ENCODE measurements around the gene LIMS2.
A peak's percentile ranks its signal among the peaks of the same experiment; 100 is the strongest.

Gene LIMS2

DNA sequence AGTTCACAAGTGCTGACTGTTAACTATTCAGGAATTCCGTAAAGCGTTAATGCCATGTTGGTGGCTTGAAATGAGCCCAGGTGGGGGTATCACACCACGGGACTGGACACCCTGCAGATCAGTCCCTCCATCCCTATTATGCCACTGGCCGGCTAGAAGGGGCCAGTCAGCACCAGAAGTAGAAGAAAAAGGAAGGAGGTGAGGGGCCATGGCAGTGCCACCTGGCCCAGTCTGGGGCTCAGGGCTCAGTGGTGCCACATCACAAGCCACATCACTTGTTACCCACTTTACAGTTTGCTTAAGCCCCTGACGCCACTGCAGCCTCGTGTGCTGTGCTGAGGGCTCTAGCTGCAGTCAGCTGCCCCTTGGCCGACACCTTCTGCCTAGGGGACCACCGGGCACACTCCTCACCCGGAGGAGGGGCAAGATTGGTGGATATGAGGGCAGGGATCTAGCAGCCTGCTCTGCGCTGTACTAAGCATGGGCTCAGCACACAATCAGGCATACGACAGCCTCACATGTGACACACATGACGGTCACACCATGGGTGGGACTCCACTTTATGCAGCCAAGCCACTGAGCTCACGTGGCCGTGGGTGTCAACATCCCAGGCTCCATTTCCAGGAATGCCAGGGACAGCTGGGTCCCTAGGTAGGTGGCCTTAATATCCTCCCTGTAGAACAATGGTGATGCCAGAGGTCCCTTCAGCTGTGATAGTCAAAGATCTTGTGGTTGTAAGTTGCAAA is 3.6 kb downstream of the LIMS2 start:
- H3K27me3 ChIP-seq (ENCODE audit: low read depth, low read length), result peaks cover 9% of the 10 kb centered on the region
- H3K4me3 ChIP-seq (ENCODE audit: low read depth in 1 of 2, low read length in 2 of 2), result peak overlapping the region in 1 of 2 donors; percentile 95
- H3K36me3 ChIP-seq (ENCODE audit: control insufficient read depth in 1 of 2, insufficient read depth in 2 of 2, low read length in 2 of 2), result no peaks in the 10 kb centered on the region
- H3K9me3 ChIP-seq (ENCODE audit: control insufficient read depth in 1 of 2, low read length in 2 of 2), result no peaks in the 10 kb centered on the region
- peak overlapping the region; percentile 21 for H3K27ac ChIP-seq (ENCODE audit: low read length)
- peaks cover 0 to 27% of the 10 kb centered on the region in 2 donors for H3K4me1 ChIP-seq (ENCODE audit: control insufficient read depth in 1 of 2, insufficient read depth in 2 of 2, low read length in 2 of 2)

DNA sequence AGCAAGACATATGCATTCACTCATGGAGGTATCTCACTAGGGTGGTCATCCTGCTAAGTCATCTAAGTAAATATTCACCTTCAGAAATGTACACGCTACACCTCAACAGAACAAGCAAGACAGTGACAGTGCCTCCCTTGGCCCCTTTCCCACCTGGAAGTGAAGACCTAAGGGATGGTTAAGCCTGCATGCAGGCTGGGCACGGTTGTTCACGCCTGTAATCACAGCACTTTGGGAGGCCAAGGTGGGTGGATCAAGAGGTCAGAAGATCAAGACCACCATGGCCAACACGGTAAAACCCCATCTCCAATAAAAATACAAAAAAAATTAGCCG is 4.4 kb downstream of the LIMS2 start:
- Histone ChIP-seq H3K4me1 (ENCODE audit: control insufficient read depth in 1 of 2, insufficient read depth in 2 of 2, low read length in 2 of 2) (peaks cover 3 to 24% of the 10 kb centered on the region in 2 donors), H3K27ac (ENCODE audit: low read length) (no peak overlapping the region)

DNA sequence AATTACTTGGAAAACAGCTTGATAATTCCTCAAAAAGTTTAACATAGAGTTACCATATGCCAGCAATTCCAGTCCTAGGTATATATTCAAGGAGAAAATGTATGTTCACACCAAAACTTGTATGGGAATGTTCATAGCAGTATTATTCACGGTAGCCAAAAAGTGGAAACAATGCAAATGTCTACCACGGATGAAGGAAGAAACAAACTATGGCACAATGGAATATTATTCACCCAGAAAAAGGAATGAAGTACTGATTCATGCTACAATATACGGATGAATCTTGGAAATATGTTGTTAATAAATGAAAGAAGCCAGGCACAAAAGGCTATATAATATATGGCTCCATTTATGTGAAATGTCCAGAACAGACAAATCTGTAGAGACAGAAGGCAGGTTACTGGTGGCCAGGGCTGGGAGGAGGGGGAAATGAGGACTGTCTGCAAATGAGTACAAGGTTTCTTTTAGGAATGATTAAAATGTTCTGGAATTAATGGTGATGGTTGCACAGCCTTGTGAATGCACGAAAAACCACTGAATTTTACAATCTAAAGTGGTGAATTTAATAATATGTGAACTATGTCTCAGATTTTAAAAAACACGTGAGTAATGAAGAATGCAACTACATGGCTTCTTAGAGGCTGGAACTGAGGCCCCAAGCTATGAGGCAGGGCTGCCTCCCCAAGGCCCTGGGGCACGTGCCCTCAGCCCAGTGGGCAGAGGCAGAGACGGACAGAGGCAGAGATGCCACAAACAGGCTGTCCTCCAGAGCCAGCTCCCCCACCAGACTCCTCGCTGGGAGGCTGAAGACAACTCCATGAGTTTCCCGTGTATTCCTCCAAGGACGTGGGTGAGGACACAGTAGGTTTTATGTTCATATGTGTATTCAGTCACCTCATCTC is 5.0 kb downstream of the LIMS2 start:
- peak overlapping the region in 1 of 2 donors; percentile 95 for H3K4me3 ChIP-seq (ENCODE audit: low read depth in 1 of 2, low read length in 2 of 2)
- H3K36me3 ChIP-seq (ENCODE audit: control insufficient read depth in 1 of 2, insufficient read depth in 2 of 2, low read length in 2 of 2), result no peaks in the 10 kb centered on the region
- H3K27me3 ChIP-seq (ENCODE audit: low read depth, low read length), result peaks cover 3% of the 10 kb centered on the region
- H3K9me3 ChIP-seq (ENCODE audit: control insufficient read depth in 1 of 2, low read length in 2 of 2), result no peaks in the 10 kb centered on the region
- H3K27ac ChIP-seq (ENCODE audit: low read length), result no peak overlapping the region
- H3K4me1 ChIP-seq (ENCODE audit: control insufficient read depth in 1 of 2, insufficient read depth in 2 of 2, low read length in 2 of 2), result peaks cover 9 to 27% of the 10 kb centered on the region in 2 donors

More for the DNA sequence above, 4.4 kb downstream of the LIMS2 start:
- no peaks in the 10 kb centered on the region for H3K9me3 ChIP-seq (ENCODE audit: control insufficient read depth in 1 of 2, low read length in 2 of 2)
- peak overlapping the region in 1 of 2 donors; percentile 95 for H3K4me3 ChIP-seq (ENCODE audit: low read depth in 1 of 2, low read length in 2 of 2)
- no peaks in the 10 kb centered on the region for H3K36me3 ChIP-seq (ENCODE audit: control insufficient read depth in 1 of 2, insufficient read depth in 2 of 2, low read length in 2 of 2)
- peaks cover 7% of the 10 kb centered on the region for H3K27me3 ChIP-seq (ENCODE audit: low read depth, low read length)

DNA sequence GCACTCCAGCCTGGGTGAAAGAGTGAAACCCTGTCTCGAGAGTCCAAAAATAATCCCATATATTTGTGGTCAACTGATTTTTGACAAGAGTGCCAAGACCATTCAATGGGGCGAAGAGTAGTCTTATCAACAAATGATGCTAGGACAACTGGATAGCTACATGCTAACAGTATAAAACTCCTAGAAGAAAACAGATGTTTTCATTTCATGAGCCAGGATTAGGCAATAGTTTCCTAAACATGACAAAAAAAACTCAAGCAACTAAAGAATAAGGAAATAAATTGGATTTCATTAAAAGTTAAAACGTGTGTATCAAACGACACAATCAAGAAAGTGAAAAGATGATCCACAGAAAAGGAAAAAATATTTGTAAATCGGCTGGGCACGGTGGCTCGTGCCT is 6.3 kb downstream of the LIMS2 start:
- Histone ChIP-seq H3K9me3 (ENCODE audit: control insufficient read depth in 1 of 2, low read length in 2 of 2) (no peaks in the 10 kb centered on the region), H3K4me3 (ENCODE audit: low read depth in 1 of 2, low read length in 2 of 2) (no peak overlapping the region), H3K36me3 (ENCODE audit: control insufficient read depth in 1 of 2, insufficient read depth in 2 of 2, low read length in 2 of 2) (no peaks in the 10 kb centered on the region), H3K27ac (ENCODE audit: low read length) (no peak overlapping the region), H3K4me1 (ENCODE audit: control insufficient read depth in 1 of 2, insufficient read depth in 2 of 2, low read length in 2 of 2) (peaks cover 15 to 38% of the 10 kb centered on the region in 2 donors), H3K27me3 (ENCODE audit: low read depth, low read length) (peaks cover 6% of the 10 kb centered on the region)

DNA sequence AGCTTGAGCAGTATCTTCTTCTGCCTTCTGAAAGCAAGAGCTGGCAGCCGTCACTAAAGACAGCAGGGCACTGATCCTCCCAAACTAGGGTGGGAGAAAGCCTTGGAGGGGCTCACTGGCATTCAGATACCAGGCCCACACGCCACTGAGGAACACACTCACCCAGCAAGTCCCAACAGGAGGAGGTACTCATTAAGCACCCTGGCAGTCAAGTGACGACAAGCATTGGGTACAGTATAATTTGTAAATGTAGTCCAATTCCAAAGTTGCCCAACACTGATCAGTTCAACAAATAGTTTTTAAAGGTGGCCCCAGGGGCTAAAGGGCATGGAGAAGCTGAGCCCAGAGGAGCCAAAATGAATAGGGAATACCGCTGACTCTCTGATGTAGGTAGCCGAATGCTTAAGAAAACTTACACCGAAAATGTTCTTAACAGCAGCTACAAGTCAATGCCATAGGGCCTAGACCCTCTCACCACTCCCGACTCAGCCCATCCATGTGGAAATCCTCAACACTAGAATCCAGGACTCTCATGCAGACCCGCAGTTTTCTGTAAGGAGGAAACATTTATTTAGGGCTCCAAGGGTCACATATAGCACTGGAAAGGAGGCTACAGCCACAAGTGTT is 9.9 kb downstream of the LIMS2 start:
- Histone ChIP-seq H3K4me3 (ENCODE audit: low read depth in 1 of 2, low read length in 2 of 2) (peak overlapping the region in 1 of 2 donors; percentile 47), H3K36me3 (ENCODE audit: control insufficient read depth in 1 of 2, insufficient read depth in 2 of 2, low read length in 2 of 2) (no peaks in the 10 kb centered on the region), H3K27me3 (ENCODE audit: low read depth, low read length) (peaks cover 6% of the 10 kb centered on the region), H3K4me1 (ENCODE audit: control insufficient read depth in 1 of 2, insufficient read depth in 2 of 2, low read length in 2 of 2) (peaks cover 26 to 56% of the 10 kb centered on the region in 2 donors), H3K9me3 (ENCODE audit: control insufficient read depth in 1 of 2, low read length in 2 of 2) (no peaks in the 10 kb centered on the region), H3K27ac (ENCODE audit: low read length) (peak overlapping the region; percentile 71)

DNA sequence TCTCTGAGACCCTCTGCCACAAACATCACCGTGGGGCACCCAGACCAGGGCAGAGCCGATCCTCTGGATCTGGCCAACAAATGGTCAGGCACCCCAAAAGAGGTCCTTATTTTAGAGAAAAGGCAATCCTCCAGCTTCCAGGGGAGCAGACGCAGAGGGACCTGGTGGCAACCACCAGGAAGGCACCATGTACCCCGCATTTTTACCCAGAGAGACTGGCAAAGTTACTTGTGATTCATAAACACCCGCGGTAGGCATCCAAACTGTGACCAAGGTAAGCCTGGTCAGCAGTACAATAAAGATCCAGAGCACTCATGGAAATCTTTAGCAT is 10.5 kb downstream of the LIMS2 start:
- Histone ChIP-seq H3K27ac (ENCODE audit: low read length) (peak overlapping the region; percentile 71), H3K9me3 (ENCODE audit: control insufficient read depth in 1 of 2, low read length in 2 of 2) (no peaks in the 10 kb centered on the region), H3K4me3 (ENCODE audit: low read depth in 1 of 2, low read length in 2 of 2) (peak overlapping the region in 1 of 2 donors; percentile 47), H3K36me3 (ENCODE audit: control insufficient read depth in 1 of 2, insufficient read depth in 2 of 2, low read length in 2 of 2) (no peaks in the 10 kb centered on the region), H3K27me3 (ENCODE audit: low read depth, low read length) (peaks cover 6% of the 10 kb centered on the region), H3K4me1 (ENCODE audit: control insufficient read depth in 1 of 2, insufficient read depth in 2 of 2, low read length in 2 of 2) (peaks cover 26 to 58% of the 10 kb centered on the region in 2 donors)

DNA sequence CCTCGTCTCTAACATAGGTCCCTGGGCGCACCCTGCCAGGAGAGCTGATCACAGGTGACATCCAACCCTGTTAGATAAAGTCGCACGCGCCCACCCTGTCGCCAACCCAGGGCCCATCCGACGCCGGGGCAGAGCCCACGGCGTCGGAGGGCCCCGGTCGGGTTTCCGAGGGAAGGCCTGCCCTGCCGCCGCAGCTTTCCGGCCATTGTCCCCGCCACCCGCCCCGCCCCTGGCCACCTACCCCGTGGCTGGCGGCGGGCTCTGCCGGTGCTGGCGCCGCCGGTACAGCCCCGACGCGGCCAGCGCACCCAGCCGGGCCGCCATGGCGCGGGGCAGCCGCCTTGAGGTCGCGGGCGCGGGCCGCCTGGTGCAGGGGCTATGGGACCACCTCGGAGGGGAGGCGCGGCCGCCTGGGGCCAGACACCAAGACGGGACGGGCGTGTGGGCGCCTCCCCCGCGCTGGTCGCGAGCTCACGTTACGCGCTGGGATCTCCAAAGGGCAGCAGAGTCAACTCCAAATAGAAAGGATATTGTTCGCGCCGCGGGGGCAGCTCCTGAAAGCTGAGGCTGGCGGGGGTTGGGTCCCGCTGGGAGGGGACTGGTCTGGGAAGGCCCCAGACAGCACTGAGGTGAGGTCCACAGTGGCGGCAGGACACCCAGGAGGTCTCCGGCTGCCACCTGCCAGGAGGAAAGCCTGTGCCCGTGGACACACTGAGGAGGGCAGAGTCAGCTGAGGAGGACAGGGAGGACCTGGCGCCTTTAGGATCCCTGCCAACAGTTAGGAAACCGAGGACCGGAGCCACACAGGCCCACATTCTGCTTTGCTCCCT is 11.1 kb downstream of the LIMS2 start:
- Histone ChIP-seq H3K4me1 (ENCODE audit: control insufficient read depth in 1 of 2, insufficient read depth in 2 of 2, low read length in 2 of 2) (peaks cover 26 to 62% of the 10 kb centered on the region in 2 donors), H3K4me3 (ENCODE audit: low read depth in 1 of 2, low read length in 2 of 2) (peak overlapping the region; percentile 26 to 47), H3K27me3 (ENCODE audit: low read depth, low read length) (peaks cover 6% of the 10 kb centered on the region), H3K36me3 (ENCODE audit: control insufficient read depth in 1 of 2, insufficient read depth in 2 of 2, low read length in 2 of 2) (no peaks in the 10 kb centered on the region), H3K9me3 (ENCODE audit: control insufficient read depth in 1 of 2, low read length in 2 of 2) (no peaks in the 10 kb centered on the region), H3K27ac (ENCODE audit: low read length) (peak overlapping the region; percentile 71)

DNA sequence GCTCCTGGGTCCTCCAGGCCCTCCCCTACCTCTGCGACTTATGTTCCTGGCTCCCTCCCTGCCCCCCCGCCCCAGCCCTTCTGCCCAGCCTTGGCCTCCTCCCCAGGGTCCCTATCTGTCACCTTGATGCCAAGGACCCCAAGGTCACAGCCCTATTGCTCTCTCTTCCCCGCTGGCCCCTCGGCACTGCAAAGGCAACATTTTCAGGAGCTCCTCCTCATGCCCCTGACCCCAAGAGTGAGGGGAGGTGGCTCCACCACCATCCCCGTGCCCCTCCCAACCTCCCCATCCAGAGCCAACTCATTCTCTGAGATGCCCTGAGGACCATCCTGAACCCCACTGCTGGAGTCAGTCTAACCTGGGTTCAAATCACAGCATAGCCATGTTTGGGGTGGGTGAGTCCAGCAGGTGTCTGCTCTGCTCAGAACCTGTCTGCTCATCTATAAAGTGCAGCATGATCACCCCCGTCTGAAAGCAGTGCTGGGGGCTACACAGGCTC is 11.7 kb downstream of the LIMS2 start:
- Histone ChIP-seq H3K27ac (ENCODE audit: low read length) (peak overlapping the region; percentile 31), H3K9me3 (ENCODE audit: control insufficient read depth in 1 of 2, low read length in 2 of 2) (no peaks in the 10 kb centered on the region), H3K36me3 (ENCODE audit: control insufficient read depth in 1 of 2, insufficient read depth in 2 of 2, low read length in 2 of 2) (no peaks in the 10 kb centered on the region), H3K4me3 (ENCODE audit: low read depth in 1 of 2, low read length in 2 of 2) (peak overlapping the region; percentile 26 to 47), H3K4me1 (ENCODE audit: control insufficient read depth in 1 of 2, insufficient read depth in 2 of 2, low read length in 2 of 2) (peaks cover 26 to 67% of the 10 kb centered on the region in 2 donors), H3K27me3 (ENCODE audit: low read depth, low read length) (peaks cover 6% of the 10 kb centered on the region)

DNA sequence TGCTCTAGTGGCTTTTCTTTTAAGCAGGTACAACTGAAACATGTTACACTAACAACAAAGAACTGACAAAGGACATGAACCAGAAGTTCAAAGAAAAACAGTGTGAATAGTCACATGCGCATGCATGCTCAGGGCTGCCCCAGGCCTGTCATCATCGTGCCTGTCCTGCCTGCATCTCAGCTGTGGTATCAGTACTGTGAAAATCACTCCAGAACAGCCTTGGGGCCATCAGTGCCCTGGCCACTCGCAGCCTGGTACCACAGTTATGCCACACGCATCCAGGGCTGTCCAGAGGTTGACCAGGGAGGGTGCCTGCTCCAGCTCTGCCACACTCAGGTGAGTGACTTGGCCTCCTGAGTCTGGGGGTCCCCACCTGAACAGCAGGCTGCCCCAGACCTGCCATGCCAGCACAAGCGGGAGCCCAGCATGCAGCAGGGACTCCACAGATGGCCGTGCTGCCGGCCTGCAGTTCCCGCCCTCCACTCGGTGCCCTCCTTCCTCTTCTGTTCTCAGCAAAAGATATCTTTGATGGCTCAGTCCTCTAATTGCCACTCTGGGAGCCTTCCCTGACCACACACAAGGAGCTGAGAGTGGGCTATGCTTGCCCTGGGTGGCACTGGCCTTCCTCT is 12.3 kb downstream of the LIMS2 start:
- H3K4me3 ChIP-seq (ENCODE audit: low read depth in 1 of 2, low read length in 2 of 2), result peak overlapping the region in 1 of 2 donors; percentile 47
- H3K4me1 ChIP-seq (ENCODE audit: control insufficient read depth in 1 of 2, insufficient read depth in 2 of 2, low read length in 2 of 2), result peaks cover 26 to 73% of the 10 kb centered on the region in 2 donors
- H3K9me3 ChIP-seq (ENCODE audit: control insufficient read depth in 1 of 2, low read length in 2 of 2), result no peaks in the 10 kb centered on the region
- peak overlapping the region; percentile 31 for H3K27ac ChIP-seq (ENCODE audit: low read length)
- H3K36me3 ChIP-seq (ENCODE audit: control insufficient read depth in 1 of 2, insufficient read depth in 2 of 2, low read length in 2 of 2), result no peaks in the 10 kb centered on the region
- peaks cover 6% of the 10 kb centered on the region for H3K27me3 ChIP-seq (ENCODE audit: low read depth, low read length)

DNA sequence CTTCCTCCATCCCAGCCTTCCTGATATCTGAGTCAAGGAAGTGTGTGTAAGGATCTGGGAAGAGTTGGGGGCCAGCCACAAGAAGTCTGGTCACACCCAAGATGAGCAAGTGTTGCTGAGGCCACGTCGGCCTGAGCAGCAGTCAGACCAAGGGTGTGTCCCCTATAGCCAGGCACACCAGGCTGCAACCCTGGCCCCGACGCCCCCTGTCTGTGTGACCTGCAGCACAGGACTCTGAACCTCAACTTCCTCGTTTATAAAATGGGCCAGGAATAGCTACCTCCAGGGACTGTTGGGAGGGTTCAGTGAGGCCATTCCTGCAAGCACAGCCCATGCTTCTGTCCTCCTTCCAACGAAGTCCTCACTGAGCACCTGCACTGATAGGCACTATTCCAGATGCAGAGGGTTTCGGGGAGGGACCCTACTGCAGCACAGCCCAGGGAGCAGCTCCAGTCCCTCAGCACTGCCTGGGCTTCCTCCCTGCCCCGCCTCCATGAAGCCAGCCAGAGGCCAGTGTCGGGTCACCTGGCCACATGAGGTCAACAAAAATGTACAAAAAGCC is 13.3 kb downstream of the LIMS2 start:
- peaks cover 6% of the 10 kb centered on the region for H3K27me3 ChIP-seq (ENCODE audit: low read depth, low read length)
- peaks cover 26 to 83% of the 10 kb centered on the region in 2 donors for H3K4me1 ChIP-seq (ENCODE audit: control insufficient read depth in 1 of 2, insufficient read depth in 2 of 2, low read length in 2 of 2)
- no peak overlapping the region for H3K27ac ChIP-seq (ENCODE audit: low read length)
- peaks cover 0 to 9% of the 10 kb centered on the region in 2 donors for H3K36me3 ChIP-seq (ENCODE audit: control insufficient read depth in 1 of 2, insufficient read depth in 2 of 2, low read length in 2 of 2)
- no peak overlapping the region for H3K4me3 ChIP-seq (ENCODE audit: low read depth in 1 of 2, low read length in 2 of 2)
- H3K9me3 ChIP-seq (ENCODE audit: control insufficient read depth in 1 of 2, low read length in 2 of 2), result no peaks in the 10 kb centered on the region

Measured in muscle layer of duodenum (tissue), 2 donors.